Parathyroid adenoma (tissue), 2 donors: ENCODE data around the gene TSPOAP1.

Experiments
- H2AFZ ChIP-seq: fragments of 300-600 bp; sonication (generic); one replicate; pipeline ENCODE4 v1.7.0; 2017; ENCODE audit warnings: antibody characterized with exemption, mild to moderate bottlenecking
- H3K27ac ChIP-seq: fragments of 300-600 bp; sonication (generic); one replicate; pipeline ENCODE4 v1.7.0; 2017
- H3K27me3 ChIP-seq: fragments of 300-600 bp; sonication (generic); one replicate; pipeline ENCODE4 v1.7.0; 2017; ENCODE audit warnings: low read length; ENCODE audit not compliant: control insufficient read depth, insufficient read depth
- H3K36me3 ChIP-seq: fragments of 300-600 bp; sonication (generic); one replicate; pipeline ENCODE4 v1.7.0; 2017; ENCODE audit warnings: low read length; ENCODE audit not compliant: control insufficient read depth, insufficient read depth
- H3K4me1 ChIP-seq: fragments of 300-600 bp; sonication (generic); one replicate; pipeline ENCODE4 v1.7.0; 2017; ENCODE audit warnings: control low read depth
- H3K4me2 ChIP-seq: fragments of 300-600 bp; sonication (generic); one replicate; pipeline ENCODE4 v1.7.0; 2017; ENCODE audit warnings: low read length
- H3K4me3 ChIP-seq: fragments of 300-600 bp; sonication (generic); one replicate; pipeline ENCODE4 v1.7.0; 2017; ENCODE audit warnings: low read depth, low read length
- H3K79me2 ChIP-seq: fragments of 300-600 bp; sonication (generic); one replicate; pipeline ENCODE4 v1.7.0; 2017; ENCODE audit warnings: control low read depth
- H3K9ac ChIP-seq: fragments of 300-600 bp; sonication (generic); one replicate; pipeline ENCODE4 v1.7.0; 2017; ENCODE audit warnings: mild to moderate bottlenecking
- H3K9me3 ChIP-seq: fragments of 300-600 bp; sonication (generic); one replicate; pipeline ENCODE4 v1.7.0; 2017; ENCODE audit warnings: low read length; ENCODE audit not compliant: control insufficient read depth
- TF ChIP-seq, protein P1 (sequence below): fragments of 300-600 bp; sonication (generic); IDR thresholded peaks from one replicate; pipeline ENCODE4 v1.7.0; 2017; ENCODE audit warnings: antibody characterized with exemption, mild to moderate bottlenecking
- donor health status: primary hyperparathyroidism.

TSPOAP1 gene

DNA sequence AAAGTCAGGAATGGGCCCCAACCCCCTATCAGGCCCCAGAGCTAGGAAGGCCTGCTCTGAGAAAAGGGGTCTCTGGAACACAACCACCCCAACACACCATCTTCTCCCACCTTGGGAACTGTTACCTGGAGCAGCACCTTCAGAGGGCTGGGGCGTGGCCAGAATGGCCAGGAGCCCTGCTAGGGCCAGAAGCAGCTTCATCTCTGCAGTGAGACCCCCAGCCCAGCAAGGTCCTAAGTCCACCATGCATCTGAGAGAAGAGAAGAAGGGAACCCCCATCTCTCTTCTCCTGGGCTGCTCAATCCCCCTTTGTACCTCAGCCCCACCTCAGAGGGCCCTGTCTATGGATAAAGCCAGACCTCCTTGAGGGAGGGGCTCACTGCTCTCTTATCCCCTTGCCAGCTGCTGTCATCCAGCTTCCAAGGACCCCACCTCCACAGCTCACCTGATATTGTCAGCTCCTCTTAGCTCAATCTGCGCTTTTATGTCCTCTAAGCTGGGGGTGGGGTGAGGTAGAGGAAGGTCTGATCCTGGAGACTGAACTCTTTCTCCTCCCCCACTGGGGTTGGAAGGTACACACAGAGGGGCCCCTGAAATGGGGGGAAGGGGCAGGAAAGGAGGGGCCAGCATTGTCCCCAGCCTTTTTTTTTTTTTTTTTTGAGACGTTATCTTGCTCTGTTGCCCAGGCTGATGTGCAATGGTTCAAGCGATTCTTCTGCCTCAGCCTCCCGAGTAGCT is 47.9 kb downstream of the TSPOAP1 start, which contains the start of gene MPO:
Gene MPO, minus strand, starts transcription at position 456 of the 738 bp plus-strand sequence. Its CDS starts 177 bp downstream, at position 279.
- H3K79me2 ChIP-seq, result no peaks in the 10 kb centered on the region
- no peak within 1 kb of the TSS for H3K4me3 ChIP-seq
- H3K9me3 ChIP-seq, result no peaks in the 10 kb centered on the region
- H3K4me1 ChIP-seq, result no peaks in the 10 kb centered on the region
- no peak within 1 kb of the TSS for H3K4me2 ChIP-seq
- H3K9ac ChIP-seq, result no peak within 1 kb of the TSS
- H2AFZ ChIP-seq, result no peak within 1 kb of the TSS
- TF ChIP-seq, protein P1, sequence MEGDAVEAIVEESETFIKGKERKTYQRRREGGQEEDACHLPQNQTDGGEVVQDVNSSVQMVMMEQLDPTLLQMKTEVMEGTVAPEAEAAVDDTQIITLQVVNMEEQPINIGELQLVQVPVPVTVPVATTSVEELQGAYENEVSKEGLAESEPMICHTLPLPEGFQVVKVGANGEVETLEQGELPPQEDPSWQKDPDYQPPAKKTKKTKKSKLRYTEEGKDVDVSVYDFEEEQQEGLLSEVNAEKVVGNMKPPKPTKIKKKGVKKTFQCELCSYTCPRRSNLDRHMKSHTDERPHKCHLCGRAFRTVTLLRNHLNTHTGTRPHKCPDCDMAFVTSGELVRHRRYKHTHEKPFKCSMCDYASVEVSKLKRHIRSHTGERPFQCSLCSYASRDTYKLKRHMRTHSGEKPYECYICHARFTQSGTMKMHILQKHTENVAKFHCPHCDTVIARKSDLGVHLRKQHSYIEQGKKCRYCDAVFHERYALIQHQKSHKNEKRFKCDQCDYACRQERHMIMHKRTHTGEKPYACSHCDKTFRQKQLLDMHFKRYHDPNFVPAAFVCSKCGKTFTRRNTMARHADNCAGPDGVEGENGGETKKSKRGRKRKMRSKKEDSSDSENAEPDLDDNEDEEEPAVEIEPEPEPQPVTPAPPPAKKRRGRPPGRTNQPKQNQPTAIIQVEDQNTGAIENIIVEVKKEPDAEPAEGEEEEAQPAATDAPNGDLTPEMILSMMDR, result no peak
- H3K27ac ChIP-seq, result no peak within 1 kb of the TSS
- H3K27me3 ChIP-seq, result no peaks in the 10 kb centered on the region
- H3K36me3 ChIP-seq, result no peaks in the 10 kb centered on the region

GRCh38 chr17:58279736-58280479 is 48.7 kb downstream of the TSPOAP1 start:
- TF ChIP-seq, protein P1, result no peak
- Histone ChIP-seq H3K36me3 (no peaks in the 10 kb centered on the region), H2AFZ (no peak overlapping the region), H3K4me1 (no peaks in the 10 kb centered on the region), H3K27ac (no peak overlapping the region), H3K27me3 (no peaks in the 10 kb centered on the region), H3K79me2 (no peaks in the 10 kb centered on the region), H3K9ac (no peak overlapping the region), H3K9me3 (no peaks in the 10 kb centered on the region), H3K4me3 (no peak overlapping the region), H3K4me2 (no peak overlapping the region)

DNA sequence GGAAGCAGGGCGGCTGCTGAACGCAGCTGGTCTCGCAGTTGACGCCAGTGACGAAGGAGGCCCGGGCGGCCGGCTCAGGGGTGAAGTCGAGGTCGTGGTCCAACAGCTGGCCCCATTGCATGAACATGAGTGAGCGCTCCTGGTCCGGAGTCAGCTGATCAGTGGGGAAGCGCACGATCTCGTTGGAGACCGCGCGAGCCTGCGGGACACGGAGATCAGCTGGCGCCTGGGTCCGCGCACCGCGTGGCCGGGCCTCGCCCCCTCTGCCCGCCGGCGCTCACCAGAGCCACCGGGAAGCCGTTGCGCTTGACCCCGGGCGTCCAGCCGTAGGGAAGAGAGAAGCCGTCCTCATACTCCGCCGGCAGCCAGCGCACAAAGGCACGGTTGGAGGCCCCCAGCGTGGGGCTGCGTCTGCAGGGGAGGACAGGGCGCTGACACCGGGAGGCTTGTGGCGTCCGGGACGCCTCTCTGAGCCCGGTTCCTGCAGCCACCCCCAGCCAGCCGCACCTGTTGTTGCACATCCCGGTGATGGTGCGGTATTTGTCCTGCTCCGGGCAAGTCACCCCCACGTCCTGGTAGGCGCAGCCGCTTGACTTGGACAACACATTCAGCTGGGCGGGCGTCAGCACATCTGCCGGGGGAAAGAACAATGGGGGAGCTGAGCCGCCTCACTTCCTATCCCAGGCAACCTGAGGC is 49.4 kb downstream of the TSPOAP1 start:
- Histone ChIP-seq H2AFZ (peak overlapping the region; percentile 42), H3K27ac (no peak overlapping the region), H3K4me2 (peak overlapping the region; percentile 40), H3K9ac (no peak overlapping the region), H3K79me2 (no peaks in the 10 kb centered on the region), H3K27me3 (no peaks in the 10 kb centered on the region), H3K36me3 (no peaks in the 10 kb centered on the region), H3K4me1 (no peaks in the 10 kb centered on the region), H3K4me3 (no peak overlapping the region), H3K9me3 (no peaks in the 10 kb centered on the region)
- TF ChIP-seq, protein P1, result no peak

- Histone ChIP-seq H3K4me2 (no peak overlapping the region), H3K27me3 (no peaks in the 10 kb centered on the region), H3K9ac (no peak overlapping the region), H3K4me3 (no peak overlapping the region), H3K79me2 (no peaks in the 10 kb centered on the region), H3K36me3 (no peaks in the 10 kb centered on the region), H3K27ac (no peak overlapping the region), H2AFZ (no peak overlapping the region), H3K9me3 (no peaks in the 10 kb centered on the region), H3K4me1 (no peaks in the 10 kb centered on the region)
- TF ChIP-seq, protein P1, result no peak
Observed at GRCh38 chr17:58278661-58279015, 50.0 kb downstream of the TSPOAP1 start.
